ENCODE measurements around the gene SCRN2. TPM values are rescaled to one million over a fixed set of nuclear protein-coding genes. Genes with fewer than 3 reads are reported as not detected.

The SCRN2 gene
- total RNA-seq, 1 donor from 2014 or later = 24.2 TPM

- peak; percentile 6 for ATAC-seq (ENCODE audit: poor library complexity)
These were observed 9.1 kb downstream of the SCRN2 start for GRCh38 chr17:47831934-47832327.

GRCh38 chr17:47831003-47831933 lies 9.8 kb downstream of the SCRN2 start, which contains the start of the genes LRRC46 and MRPL10:
Gene LRRC46, plus strand, starts transcription at chr17:47831670. Its CDS starts 320 bp downstream, at chr17:47831990.
Gene MRPL10, minus strand, starts transcription at chr17:47831541. Its CDS starts 30 bp downstream, at chr17:47831511.
- ATAC-seq (ENCODE audit: poor library complexity) = peak; percentile 98
- DNase-seq = peak; percentile 96
- intact Hi-C loops (cut with DNase I) = no loop called here

More at GRCh38 chr17:47831934-47832327, 9.1 kb downstream of the SCRN2 start:
- intact Hi-C loops (cut with DNase I) = no loop called here
- no peak for DNase-seq

- intact Hi-C loops (cut with DNase I) = no loop called here
- no peak for ATAC-seq (ENCODE audit: poor library complexity)
- no peak for DNase-seq
These were observed 10.6 kb downstream of the SCRN2 start for GRCh38 chr17:47830396-47831002.

GRCh38 chr17:47829870-47830269 lies 11.2 kb downstream of the SCRN2 start:
- DNase-seq (no peak), ATAC-seq (ENCODE audit: poor library complexity) (no peak)
- intact Hi-C loops (cut with DNase I) = no loop called here

GRCh38 chr17:47823519-47823918 lies 17.6 kb downstream of the SCRN2 start:
- intact Hi-C loops (cut with DNase I) = no loop called here

GRCh38 chr17:47822785-47823184 lies 18.3 kb downstream of the SCRN2 start:
- intact Hi-C loops (cut with DNase I) = no loop called here
- no peak for ATAC-seq (ENCODE audit: poor library complexity)
- DNase-seq = peak; percentile 3

More at GRCh38 chr17:47823519-47823918, 17.6 kb downstream of the SCRN2 start:
- ATAC-seq (ENCODE audit: poor library complexity) = no peak
- DNase-seq = no peak

GRCh38 chr17:47821424-47822391 lies 19.4 kb downstream of the SCRN2 start, which contains the start of gene OSBPL7:
Gene OSBPL7, minus strand, starts transcription at chr17:47821794. Its CDS starts 1,516 bp downstream, at chr17:47820278.
- intact Hi-C loops (cut with DNase I) = no loop called here

GRCh38 chr17:47821031-47821423 lies 20.0 kb downstream of the SCRN2 start:
- intact Hi-C loops (cut with DNase I) = no loop called here
- no peak for DNase-seq
- ATAC-seq (ENCODE audit: poor library complexity) = no peak

More at GRCh38 chr17:47821424-47822391, 19.4 kb downstream of the SCRN2 start, which contains the start of gene OSBPL7:
- DNase-seq (peak; percentile 75), ATAC-seq (ENCODE audit: poor library complexity) (peak; percentile 81)

- intact Hi-C loops (cut with DNase I) = no loop called here
- DNase-seq (no peak), ATAC-seq (ENCODE audit: poor library complexity) (peak; percentile 6)
These were observed 20.9 kb downstream of the SCRN2 start for GRCh38 chr17:47820033-47820789.

GRCh38 chr17:47819475-47819874 lies 21.6 kb downstream of the SCRN2 start:
- ATAC-seq (ENCODE audit: poor library complexity) = no peak
- intact Hi-C loops (cut with DNase I) = no loop called here
- DNase-seq = no peak

- intact Hi-C loops (cut with DNase I) = no loop called here
- DNase-seq = no peak
- no peak for ATAC-seq (ENCODE audit: poor library complexity)
These were observed 22.9 kb downstream of the SCRN2 start for GRCh38 chr17:47818002-47818695.

- DNase-seq (no peak), ATAC-seq (ENCODE audit: poor library complexity) (no peak)
- intact Hi-C loops (cut with DNase I) = no loop called here
These were observed 24.1 kb downstream of the SCRN2 start for GRCh38 chr17:47816947-47817346.

GRCh38 chr17:47816111-47816735 lies 24.9 kb downstream of the SCRN2 start:
- no peak for DNase-seq
- no peak for ATAC-seq (ENCODE audit: poor library complexity)
- intact Hi-C loops (cut with DNase I) = no loop called here

GRCh38 chr17:47815106-47815918 lies 25.8 kb downstream of the SCRN2 start:
- ATAC-seq (ENCODE audit: poor library complexity) (no peak), DNase-seq (no peak)
- intact Hi-C loops (cut with DNase I) = no loop called here

GRCh38 chr17:47813512-47814031 lies 27.5 kb downstream of the SCRN2 start:
- intact Hi-C loops (cut with DNase I) = no loop called here
- ATAC-seq (ENCODE audit: poor library complexity) (no peak), DNase-seq (no peak)

GRCh38 chr17:47813077-47813476 lies 28.0 kb downstream of the SCRN2 start:
- intact Hi-C loops (cut with DNase I) = no loop called here
- DNase-seq = no peak

More at GRCh38 chr17:47813077-47813476, 28.0 kb downstream of the SCRN2 start:
- ATAC-seq (ENCODE audit: poor library complexity) = no peak

Data from Right ventricle myocardium superior (tissue), 1 donor.